Measurements from ENCODE around the gene MGLL. TPM values are rescaled to one million over a fixed set of nuclear protein-coding genes. Genes with fewer than 3 reads are reported as not detected.

MGLL gene
- total RNA-seq, 1 experiment from 2014 or later = 0.94 TPM

DNA sequence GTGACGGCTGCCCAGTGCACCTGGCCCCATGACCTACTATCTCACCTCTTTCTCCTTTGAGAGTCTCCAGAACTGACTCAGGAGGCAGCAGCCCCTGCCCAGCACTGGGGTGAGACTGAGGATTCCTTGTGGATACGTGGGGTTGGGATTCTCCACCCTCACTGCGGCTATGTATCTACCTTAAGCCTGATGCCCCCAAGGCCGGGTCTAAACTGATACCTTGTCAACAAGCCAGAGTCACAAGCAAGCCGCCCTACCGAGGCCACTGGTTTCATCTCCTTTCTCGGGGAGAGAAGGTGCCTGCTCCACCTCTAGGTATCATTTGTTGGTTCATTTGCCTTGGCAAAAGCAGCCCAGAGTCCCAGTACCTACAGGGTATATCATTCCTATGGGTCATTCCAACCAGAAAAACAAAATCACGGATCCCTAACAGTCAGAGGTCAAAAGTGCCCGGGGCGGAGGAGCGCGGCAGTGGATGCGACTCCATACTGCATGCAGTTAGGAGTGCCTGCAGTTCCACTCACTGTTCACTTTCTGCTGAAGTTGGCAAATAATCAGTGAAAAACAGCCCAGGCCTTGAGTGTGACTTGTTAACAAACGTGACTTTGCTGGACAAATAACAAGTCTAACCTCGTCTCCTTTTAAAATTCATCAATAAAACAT lies 102.0 kb downstream of the MGLL start:
- Mint-ChIP-seq H3K27me3 (ENCODE audit: low read depth) (peaks cover 6% of the 10 kb centered on the region), H3K27ac (no peak overlapping the region), H3K9me3 (peaks cover 14% of the 10 kb centered on the region), H3K4me1 (peaks cover 23% of the 10 kb centered on the region), H3K36me3 (peaks cover 8% of the 10 kb centered on the region; the same call in 1 of the 2 replicates), H3K4me3 (no peak overlapping the region)
- TF ChIP-seq, protein P1, sequence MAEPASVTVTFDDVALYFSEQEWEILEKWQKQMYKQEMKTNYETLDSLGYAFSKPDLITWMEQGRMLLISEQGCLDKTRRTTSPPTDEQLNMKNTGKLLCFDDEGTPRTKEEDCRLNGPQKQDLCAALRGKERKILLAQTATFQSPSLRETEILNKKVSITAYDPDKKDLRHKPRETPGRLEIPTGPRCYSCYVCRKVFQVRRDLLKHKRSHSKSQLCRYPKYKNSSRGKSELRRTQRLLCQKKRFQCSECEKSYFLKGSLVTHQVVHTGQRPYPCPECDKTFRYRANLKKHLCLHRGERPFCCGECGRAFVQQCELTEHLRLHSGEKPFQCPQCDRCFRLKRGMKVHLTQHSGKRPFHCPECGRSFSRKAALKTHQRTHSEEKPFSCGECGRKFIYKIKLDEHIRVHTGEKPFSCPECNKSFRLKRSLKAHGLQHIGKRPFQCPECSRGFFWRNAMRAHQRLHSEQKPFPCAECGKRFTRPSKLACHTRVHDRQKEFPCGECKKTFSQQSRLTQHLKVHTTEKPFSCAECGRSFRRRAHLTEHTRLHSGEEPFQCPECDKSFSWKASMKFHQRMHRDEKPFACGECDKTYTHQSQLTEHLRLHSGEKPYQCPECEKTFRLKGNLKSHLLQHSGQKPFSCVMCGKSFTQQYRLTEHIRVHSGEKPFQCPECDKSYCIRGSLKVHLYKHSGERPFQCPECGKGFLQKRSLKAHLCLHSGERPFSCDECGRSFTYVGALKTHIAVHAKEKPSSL (CRISPR knock-in tag; conservative IDR thresholded peaks at IDR 0.05) = no peak
- TF ChIP-seq PRRX2 (CRISPR knock-in tag; IDR thresholded peaks at IDR 0.05) (no peak), SMAD4 (CRISPR knock-in tag; IDR thresholded peaks at IDR 0.05) (no peak), ZNF423 (CRISPR knock-in tag; IDR thresholded peaks at IDR 0.05) (no peak), ZNF317 (CRISPR knock-in tag; IDR thresholded peaks at IDR 0.05; ENCODE audit: borderline replicate concordance, low read depth) (no peak), ZNF219 (CRISPR knock-in tag; IDR thresholded peaks at IDR 0.05; ENCODE audit: borderline replicate concordance) (no peak), SP1 (CRISPR knock-in tag; conservative IDR thresholded peaks at IDR 0.05) (no peak), FOXK1 (CRISPR knock-in tag; IDR thresholded peaks at IDR 0.05) (no peak), JUN (CRISPR knock-in tag; IDR thresholded peaks at IDR 0.05) (no peak), FOXJ3 (CRISPR knock-in tag; IDR thresholded peaks at IDR 0.05; ENCODE audit: borderline replicate concordance) (no peak)
- TF ChIP-seq, protein P2, sequence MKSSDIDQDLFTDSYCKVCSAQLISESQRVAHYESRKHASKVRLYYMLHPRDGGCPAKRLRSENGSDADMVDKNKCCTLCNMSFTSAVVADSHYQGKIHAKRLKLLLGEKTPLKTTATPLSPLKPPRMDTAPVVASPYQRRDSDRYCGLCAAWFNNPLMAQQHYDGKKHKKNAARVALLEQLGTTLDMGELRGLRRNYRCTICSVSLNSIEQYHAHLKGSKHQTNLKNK (CRISPR knock-in tag; IDR thresholded peaks at IDR 0.05) = no peak
- TF ChIP-seq, protein P3, sequence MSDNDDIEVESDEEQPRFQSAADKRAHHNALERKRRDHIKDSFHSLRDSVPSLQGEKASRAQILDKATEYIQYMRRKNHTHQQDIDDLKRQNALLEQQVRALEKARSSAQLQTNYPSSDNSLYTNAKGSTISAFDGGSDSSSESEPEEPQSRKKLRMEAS (CRISPR knock-in tag; IDR thresholded peaks at IDR 0.05) = no peak
- TF ChIP-seq, protein P4, sequence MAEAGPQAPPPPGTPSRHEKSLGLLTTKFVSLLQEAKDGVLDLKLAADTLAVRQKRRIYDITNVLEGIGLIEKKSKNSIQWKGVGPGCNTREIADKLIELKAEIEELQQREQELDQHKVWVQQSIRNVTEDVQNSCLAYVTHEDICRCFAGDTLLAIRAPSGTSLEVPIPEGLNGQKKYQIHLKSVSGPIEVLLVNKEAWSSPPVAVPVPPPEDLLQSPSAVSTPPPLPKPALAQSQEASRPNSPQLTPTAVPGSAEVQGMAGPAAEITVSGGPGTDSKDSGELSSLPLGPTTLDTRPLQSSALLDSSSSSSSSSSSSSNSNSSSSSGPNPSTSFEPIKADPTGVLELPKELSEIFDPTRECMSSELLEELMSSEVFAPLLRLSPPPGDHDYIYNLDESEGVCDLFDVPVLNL (CRISPR knock-in tag; IDR thresholded peaks at IDR 0.05; ENCODE audit: borderline replicate concordance, low read depth) = no peak
- TF ChIP-seq, protein P5, sequence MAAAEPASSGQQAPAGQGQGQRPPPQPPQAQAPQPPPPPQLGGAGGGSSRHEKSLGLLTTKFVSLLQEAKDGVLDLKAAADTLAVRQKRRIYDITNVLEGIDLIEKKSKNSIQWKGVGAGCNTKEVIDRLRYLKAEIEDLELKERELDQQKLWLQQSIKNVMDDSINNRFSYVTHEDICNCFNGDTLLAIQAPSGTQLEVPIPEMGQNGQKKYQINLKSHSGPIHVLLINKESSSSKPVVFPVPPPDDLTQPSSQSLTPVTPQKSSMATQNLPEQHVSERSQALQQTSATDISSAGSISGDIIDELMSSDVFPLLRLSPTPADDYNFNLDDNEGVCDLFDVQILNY (CRISPR knock-in tag; IDR thresholded peaks at IDR 0.05) = no peak
- ChIA-PET POLR2A (no interaction called here), CTCF (interaction anchor here (0.6 kb wide), 1 partner anchor 43 kb away, joined by 4 read pairs; no protein-coding TSS in a partner anchor)
- ATAC-seq (no peak), DNase-seq (ENCODE audit: low spot score) (no peak)

DNA sequence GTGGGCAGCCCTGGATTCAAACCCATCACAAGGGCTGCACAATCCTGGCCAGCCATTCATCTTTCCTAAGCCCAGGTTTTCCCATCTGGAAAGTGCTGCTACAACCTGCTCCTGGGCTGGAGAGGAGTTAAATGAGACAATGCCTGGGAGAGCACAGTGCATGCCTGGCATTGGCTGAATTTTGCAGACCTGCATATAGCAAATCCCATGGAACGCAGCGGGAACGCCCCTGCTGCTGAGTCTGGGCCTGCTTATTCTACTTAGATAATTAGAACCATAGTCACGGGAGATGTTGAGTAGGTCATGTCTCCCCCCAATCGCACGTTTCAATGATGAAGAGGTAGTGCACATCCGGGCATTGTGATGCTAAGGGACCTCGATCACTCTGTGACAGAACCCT lies 102.9 kb downstream of the MGLL start:
- DNase-seq (ENCODE audit: low spot score) (no peak), ATAC-seq (no peak)
- Mint-ChIP-seq H3K27ac (no peak overlapping the region), H3K9me3 (peaks cover 8% of the 10 kb centered on the region), H3K4me3 (no peak overlapping the region), H3K36me3 (peaks cover 6% of the 10 kb centered on the region; the same call in 1 of the 2 replicates), H3K4me1 (peaks cover 25% of the 10 kb centered on the region), H3K27me3 (ENCODE audit: low read depth) (no peaks in the 10 kb centered on the region; the same call in 1 of the 2 replicates)
- CTCF ChIA-PET = interaction anchor here (0.6 kb wide), 1 partner anchor 42 kb away, joined by 4 read pairs; no protein-coding TSS in a partner anchor
- POLR2A ChIA-PET = no interaction called here
- TF ChIP-seq, protein P6, sequence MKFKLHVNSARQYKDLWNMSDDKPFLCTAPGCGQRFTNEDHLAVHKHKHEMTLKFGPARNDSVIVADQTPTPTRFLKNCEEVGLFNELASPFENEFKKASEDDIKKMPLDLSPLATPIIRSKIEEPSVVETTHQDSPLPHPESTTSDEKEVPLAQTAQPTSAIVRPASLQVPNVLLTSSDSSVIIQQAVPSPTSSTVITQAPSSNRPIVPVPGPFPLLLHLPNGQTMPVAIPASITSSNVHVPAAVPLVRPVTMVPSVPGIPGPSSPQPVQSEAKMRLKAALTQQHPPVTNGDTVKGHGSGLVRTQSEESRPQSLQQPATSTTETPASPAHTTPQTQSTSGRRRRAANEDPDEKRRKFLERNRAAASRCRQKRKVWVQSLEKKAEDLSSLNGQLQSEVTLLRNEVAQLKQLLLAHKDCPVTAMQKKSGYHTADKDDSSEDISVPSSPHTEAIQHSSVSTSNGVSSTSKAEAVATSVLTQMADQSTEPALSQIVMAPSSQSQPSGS (CRISPR knock-in tag; IDR thresholded peaks at IDR 0.05; ENCODE audit: borderline replicate concordance, low read depth) = no peak
- no peak for TF ChIP-seq CREM (CRISPR knock-in tag; IDR thresholded peaks at IDR 0.05)
- TF ChIP-seq, protein P7, sequence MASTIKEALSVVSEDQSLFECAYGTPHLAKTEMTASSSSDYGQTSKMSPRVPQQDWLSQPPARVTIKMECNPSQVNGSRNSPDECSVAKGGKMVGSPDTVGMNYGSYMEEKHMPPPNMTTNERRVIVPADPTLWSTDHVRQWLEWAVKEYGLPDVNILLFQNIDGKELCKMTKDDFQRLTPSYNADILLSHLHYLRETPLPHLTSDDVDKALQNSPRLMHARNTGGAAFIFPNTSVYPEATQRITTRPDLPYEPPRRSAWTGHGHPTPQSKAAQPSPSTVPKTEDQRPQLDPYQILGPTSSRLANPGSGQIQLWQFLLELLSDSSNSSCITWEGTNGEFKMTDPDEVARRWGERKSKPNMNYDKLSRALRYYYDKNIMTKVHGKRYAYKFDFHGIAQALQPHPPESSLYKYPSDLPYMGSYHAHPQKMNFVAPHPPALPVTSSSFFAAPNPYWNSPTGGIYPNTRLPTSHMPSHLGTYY (CRISPR knock-in tag; IDR thresholded peaks at IDR 0.05) = no peak
- no peak for TF ChIP-seq ZNF219 (CRISPR knock-in tag; IDR thresholded peaks at IDR 0.05; ENCODE audit: borderline replicate concordance)
- TF ChIP-seq, protein P8, sequence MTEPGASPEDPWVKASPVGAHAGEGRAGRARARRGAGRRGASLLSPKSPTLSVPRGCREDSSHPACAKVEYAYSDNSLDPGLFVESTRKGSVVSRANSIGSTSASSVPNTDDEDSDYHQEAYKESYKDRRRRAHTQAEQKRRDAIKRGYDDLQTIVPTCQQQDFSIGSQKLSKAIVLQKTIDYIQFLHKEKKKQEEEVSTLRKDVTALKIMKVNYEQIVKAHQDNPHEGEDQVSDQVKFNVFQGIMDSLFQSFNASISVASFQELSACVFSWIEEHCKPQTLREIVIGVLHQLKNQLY (CRISPR knock-in tag; IDR thresholded peaks at IDR 0.05) = no peak
- no peak for TF ChIP-seq FOXP1 (CRISPR knock-in tag; IDR thresholded peaks at IDR 0.05; ENCODE audit: borderline replicate concordance)
- TF ChIP-seq ZNF232 (CRISPR knock-in tag; IDR thresholded peaks at IDR 0.05) = no peak
- TF ChIP-seq FOXJ3 (CRISPR knock-in tag; IDR thresholded peaks at IDR 0.05; ENCODE audit: borderline replicate concordance) = no peak
- no peak for TF ChIP-seq NR2C2 (CRISPR knock-in tag; IDR thresholded peaks at IDR 0.05)
- no peak for TF ChIP-seq SP1 (CRISPR knock-in tag; conservative IDR thresholded peaks at IDR 0.05)
- TF ChIP-seq, protein P1 (CRISPR knock-in tag; conservative IDR thresholded peaks at IDR 0.05) = no peak
- no peak for TF ChIP-seq JAZF1 (CRISPR knock-in tag; IDR thresholded peaks at IDR 0.05)
- TF ChIP-seq TEAD4 (CRISPR knock-in tag; IDR thresholded peaks at IDR 0.05) = no peak
